Stimulated activated naive B cell treated with anti-CD40 and anti-IgM and Interleukin-4, amounts not matched to agents 10 μg/mL and 1 μg/mL and 100 μg/mL, for 72 hours (primary cell): ENCODE data around the gene PRR13.
A peak's percentile ranks its signal among the peaks of the same experiment; 100 is the strongest.
"Not testable (repeated sequence)": the region's sequence is repeated elsewhere in the genome, so short reads cannot be mapped to it uniquely, and the experiment has no call there.

ENCODE experiments used
- ATAC-seq, 2 donors: fragments of 150-1000 bp; cut with Tn5 transposase; replicated peaks; 2 replicates each; pipeline ENCODE4 v1.10.0; 2021; ENCODE audit warnings: moderate library complexity in 1 of 2
- DNase-seq: peaks from one replicate; pipeline ENCODE4 v3.0.0; 2021
- H3K27ac Mint-ChIP-seq: one replicate; pipeline ENCODE4 v1.8.0; 2022; ENCODE audit warnings: mild to moderate bottlenecking, mixed read lengths
- H3K27me3 Mint-ChIP-seq, 2 donors: one replicate each; pipeline ENCODE4 v1.8.0; 2022; ENCODE audit warnings: mixed read lengths in 2 of 2
- H3K36me3 Mint-ChIP-seq, 2 donors: one replicate each; pipeline ENCODE4 v1.8.0; 2022; ENCODE audit warnings: mixed read lengths in 2 of 2, mild to moderate bottlenecking in 1 of 2
- H3K4me1 Mint-ChIP-seq, 2 donors: one replicate each; pipeline ENCODE4 v1.8.0; 2022; ENCODE audit warnings: mixed read lengths in 2 of 2, mild to moderate bottlenecking in 1 of 2
- H3K4me3 Mint-ChIP-seq, 2 donors: one replicate each; pipeline ENCODE4 v1.8.0; 2022; ENCODE audit warnings: mild to moderate bottlenecking in 2 of 2, mixed read lengths in 2 of 2, moderate library complexity in 1 of 2
- H3K9me3 Mint-ChIP-seq, 2 donors: one replicate each; pipeline ENCODE4 v1.8.0; 2022; ENCODE audit warnings: mixed read lengths in 2 of 2, mild to moderate bottlenecking in 1 of 2

The PRR13 gene

GRCh38 chr12:53472056-53472582, 30.6 kb downstream of the PRR13 start:
- H3K27ac Mint-ChIP-seq = no peak overlapping the region
- H3K36me3 Mint-ChIP-seq = peaks cover 52 to 56% of the 10 kb centered on the region in 2 donors
- no peaks in the 10 kb centered on the region for H3K9me3 Mint-ChIP-seq
- no peaks in the 10 kb centered on the region for H3K27me3 Mint-ChIP-seq
- DNase-seq (no peak), ATAC-seq (no peak)
- peaks cover 17 to 41% of the 10 kb centered on the region in 2 donors for H3K4me1 Mint-ChIP-seq
- H3K4me3 Mint-ChIP-seq = no peak overlapping the region

DNA sequence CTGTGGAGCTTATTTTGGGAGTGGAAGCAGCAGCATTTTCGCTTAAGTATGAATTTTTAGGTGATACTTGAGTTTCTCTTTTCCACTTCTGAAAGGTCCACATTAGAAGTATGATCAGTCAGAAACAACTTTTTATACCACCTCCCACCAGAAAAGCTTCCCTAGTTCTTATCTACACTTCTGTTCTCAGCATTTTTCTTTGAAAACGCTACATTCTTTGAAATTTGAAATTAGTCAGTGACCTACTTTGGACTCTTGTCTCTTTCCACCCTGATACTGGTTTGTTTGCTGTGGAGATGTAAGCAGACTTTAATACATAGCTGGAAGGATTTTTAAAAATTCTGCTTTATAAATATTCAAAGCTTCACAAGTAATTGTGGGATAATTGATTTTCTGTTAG, 32.5 kb downstream of the PRR13 start:
- ATAC-seq (no peak), DNase-seq (no peak)
- Mint-ChIP-seq H3K36me3 (peaks cover 41 to 47% of the 10 kb centered on the region in 2 donors), H3K4me1 (peaks cover 17 to 41% of the 10 kb centered on the region in 2 donors), H3K4me3 (no peak overlapping the region), H3K27me3 (no peaks in the 10 kb centered on the region), H3K9me3 (no peaks in the 10 kb centered on the region), H3K27ac (peak overlapping the region; percentile 79)

GRCh38 chr12:53474819-53475218, 33.3 kb downstream of the PRR13 start:
- Mint-ChIP-seq H3K27ac (peak overlapping the region; percentile 79), H3K36me3 (peaks cover 48 to 53% of the 10 kb centered on the region in 2 donors), H3K9me3 (no peaks in the 10 kb centered on the region), H3K4me1 (peaks cover 17 to 41% of the 10 kb centered on the region in 2 donors), H3K4me3 (no peak overlapping the region), H3K27me3 (no peaks in the 10 kb centered on the region)
- ATAC-seq (no peak), DNase-seq (no peak)

DNA sequence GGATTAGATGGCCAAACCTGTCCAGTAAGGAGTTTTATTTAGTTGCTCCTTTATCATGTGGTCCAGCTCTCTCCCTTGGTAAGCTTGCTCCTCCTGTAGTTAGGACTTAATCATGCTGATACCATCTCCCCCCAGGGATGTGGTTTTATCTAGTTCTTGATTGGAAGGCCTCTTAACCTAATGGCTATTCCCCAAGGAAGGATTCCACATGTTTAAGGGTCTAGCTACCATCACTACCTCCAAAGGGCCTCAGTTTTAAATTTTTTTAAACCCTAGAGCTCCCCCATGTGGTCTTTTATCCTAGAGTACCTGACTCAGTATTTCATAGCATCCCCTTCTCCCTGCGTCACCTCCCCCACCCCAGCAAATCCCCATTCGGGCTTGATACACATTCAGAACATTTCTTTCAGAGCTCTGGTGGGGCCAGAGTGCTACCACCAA, 35.3 kb downstream of the PRR13 start:
- Mint-ChIP-seq H3K36me3 (peaks cover 41 to 47% of the 10 kb centered on the region in 2 donors), H3K4me1 (peaks cover 18 to 34% of the 10 kb centered on the region in 2 donors), H3K27me3 (no peaks in the 10 kb centered on the region), H3K9me3 (no peaks in the 10 kb centered on the region), H3K4me3 (no peak overlapping the region), H3K27ac (peak overlapping the region; percentile 34)
- peak; percentile 49 to 61 for ATAC-seq
- no peak for DNase-seq

- no peak overlapping the region for H3K27ac Mint-ChIP-seq
- peaks cover 46 to 47% of the 10 kb centered on the region in 2 donors for H3K36me3 Mint-ChIP-seq
- no peaks in the 10 kb centered on the region for H3K27me3 Mint-ChIP-seq
- H3K9me3 Mint-ChIP-seq = no peaks in the 10 kb centered on the region
- no peak for ATAC-seq
- no peak for DNase-seq
- H3K4me1 Mint-ChIP-seq = peaks cover 24 to 29% of the 10 kb centered on the region in 2 donors
- no peak overlapping the region for H3K4me3 Mint-ChIP-seq
Observed at GRCh38 chr12:53478865-53479264, 37.3 kb downstream of the PRR13 start.

GRCh38 chr12:53479331-53479730, 37.8 kb downstream of the PRR13 start:
- no peak overlapping the region for H3K4me3 Mint-ChIP-seq
- no peak for DNase-seq
- H3K9me3 Mint-ChIP-seq = no peaks in the 10 kb centered on the region
- ATAC-seq = no peak
- H3K4me1 Mint-ChIP-seq = peaks cover 21 to 29% of the 10 kb centered on the region in 2 donors
- peaks cover 45 to 47% of the 10 kb centered on the region in 2 donors for H3K36me3 Mint-ChIP-seq
- H3K27me3 Mint-ChIP-seq = no peaks in the 10 kb centered on the region
- H3K27ac Mint-ChIP-seq = no peak overlapping the region

DNA sequence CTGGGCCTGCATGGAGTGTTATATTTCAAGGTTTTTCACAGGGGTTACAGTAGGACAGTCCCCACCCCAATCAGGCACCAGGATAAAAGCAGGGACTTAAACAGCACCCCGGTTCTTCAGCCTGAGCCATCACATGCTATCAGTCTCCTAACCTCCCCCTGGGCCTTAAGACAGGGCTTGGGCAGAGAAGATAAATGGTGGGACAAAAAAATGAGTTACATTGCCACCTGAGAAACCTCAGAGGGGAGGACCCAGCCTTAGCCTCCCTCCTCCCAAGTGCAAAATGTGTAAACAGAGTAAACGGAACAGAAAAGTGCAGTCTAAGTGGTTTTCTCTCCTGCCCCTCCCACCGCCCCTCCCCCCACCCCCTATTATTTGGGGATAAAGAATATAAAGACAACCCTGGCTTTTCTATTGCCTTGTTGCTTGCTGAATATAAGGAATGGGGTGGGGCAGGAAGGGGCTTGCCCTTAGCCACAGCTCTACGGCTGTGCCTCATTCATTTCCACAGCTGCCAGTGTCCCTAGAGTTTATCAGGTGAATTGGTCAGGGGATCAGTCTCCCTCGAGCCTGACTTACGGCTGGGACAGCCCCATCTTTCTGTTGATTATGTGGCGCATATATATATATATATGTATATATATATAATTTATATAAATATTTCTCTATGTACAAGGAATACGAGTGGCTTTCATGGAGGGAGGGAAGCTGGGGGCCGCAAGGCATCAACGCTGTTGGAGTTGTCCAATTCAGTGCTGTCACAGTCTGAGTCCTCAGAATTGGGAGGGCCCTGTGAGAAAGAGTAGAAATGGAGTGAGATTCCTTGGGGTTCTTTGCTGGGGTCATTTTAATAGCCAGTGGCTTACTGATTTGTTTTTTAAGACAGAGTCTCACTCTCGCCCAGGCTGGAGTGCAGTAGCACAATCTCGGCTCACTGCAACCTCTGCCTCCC, 39.2 kb downstream of the PRR13 start:
- Mint-ChIP-seq H3K4me1 (peaks cover 15 to 25% of the 10 kb centered on the region in 2 donors), H3K27ac (no peak overlapping the region), H3K9me3 (no peaks in the 10 kb centered on the region), H3K27me3 (no peaks in the 10 kb centered on the region), H3K36me3 (peaks cover 46% of the 10 kb centered on the region in 2 donors), H3K4me3 (no peak overlapping the region)
- ATAC-seq (no peak), DNase-seq (no peak)

DNA sequence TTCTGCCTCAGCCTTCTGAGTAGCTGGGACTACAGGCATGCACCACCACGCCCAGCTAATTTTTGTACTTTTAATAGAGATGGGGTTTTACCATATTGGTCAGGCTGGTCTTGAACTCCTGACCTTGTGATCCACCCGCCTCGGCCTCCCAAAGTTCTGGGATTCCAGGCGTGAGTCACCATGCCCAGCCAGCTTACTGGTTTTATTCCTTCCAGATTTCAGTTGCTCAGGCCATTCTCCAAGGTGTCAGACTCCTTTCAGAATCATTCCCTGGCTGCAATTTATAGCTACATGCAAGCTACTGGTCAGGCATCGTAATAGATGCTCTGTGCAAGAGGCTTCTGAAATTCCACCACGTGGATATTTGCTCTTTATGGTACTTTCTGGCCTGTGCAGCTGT, 39.9 kb downstream of the PRR13 start:
- not testable (repeated sequence) for H3K4me3 Mint-ChIP-seq, H3K9me3 Mint-ChIP-seq, DNase-seq, H3K27me3 Mint-ChIP-seq, ATAC-seq
- H3K36me3 Mint-ChIP-seq = peaks cover 45 to 50% of the 10 kb centered on the region in 2 donors
- peak overlapping the region; percentile 86 for H3K27ac Mint-ChIP-seq
- H3K4me1 Mint-ChIP-seq = peaks cover 15 to 25% of the 10 kb centered on the region in 2 donors

- H3K36me3 Mint-ChIP-seq = peaks cover 43 to 47% of the 10 kb centered on the region in 2 donors
- peak overlapping the region; percentile 86 for H3K27ac Mint-ChIP-seq
- H3K4me1 Mint-ChIP-seq = peaks cover 12 to 25% of the 10 kb centered on the region in 2 donors
- DNase-seq = no peak
- peak; percentile 50 to 53 for ATAC-seq
- no peak overlapping the region for H3K4me3 Mint-ChIP-seq
- no peaks in the 10 kb centered on the region for H3K9me3 Mint-ChIP-seq
- H3K27me3 Mint-ChIP-seq = no peaks in the 10 kb centered on the region
Observed at GRCh38 chr12:53481939-53482586, 40.5 kb downstream of the PRR13 start.

- no peak for ATAC-seq
Observed at GRCh38 chr12:53482626-53483168, 41.2 kb downstream of the PRR13 start.

GRCh38 chr12:53483225-53483978, 41.9 kb downstream of the PRR13 start:
- Mint-ChIP-seq H3K4me3 (no peak overlapping the region), H3K9me3 (no peaks in the 10 kb centered on the region), H3K36me3 (peaks cover 47 to 54% of the 10 kb centered on the region in 2 donors), H3K27me3 (no peaks in the 10 kb centered on the region), H3K4me1 (peaks cover 12 to 25% of the 10 kb centered on the region in 2 donors), H3K27ac (peak overlapping the region; percentile 56)
- no peak for DNase-seq
- peak; percentile 33 for ATAC-seq

More at GRCh38 chr12:53482626-53483168, 41.2 kb downstream of the PRR13 start:
- Mint-ChIP-seq H3K27ac (no peak overlapping the region), H3K36me3 (peaks cover 45 to 48% of the 10 kb centered on the region in 2 donors), H3K9me3 (no peaks in the 10 kb centered on the region), H3K4me3 (peak overlapping the region in 1 of 2 donors; percentile 34), H3K4me1 (peaks cover 12 to 25% of the 10 kb centered on the region in 2 donors), H3K27me3 (no peaks in the 10 kb centered on the region)
- no peak for DNase-seq

GRCh38 chr12:53483979-53484377, 42.4 kb downstream of the PRR13 start:
- ATAC-seq = peak; percentile 41 to 44
- no peak for DNase-seq
- Mint-ChIP-seq H3K9me3 (no peaks in the 10 kb centered on the region), H3K4me1 (peaks cover 12 to 25% of the 10 kb centered on the region in 2 donors), H3K36me3 (peaks cover 47 to 51% of the 10 kb centered on the region in 2 donors), H3K27ac (peak overlapping the region; percentile 56), H3K4me3 (no peak overlapping the region), H3K27me3 (no peaks in the 10 kb centered on the region)

DNA sequence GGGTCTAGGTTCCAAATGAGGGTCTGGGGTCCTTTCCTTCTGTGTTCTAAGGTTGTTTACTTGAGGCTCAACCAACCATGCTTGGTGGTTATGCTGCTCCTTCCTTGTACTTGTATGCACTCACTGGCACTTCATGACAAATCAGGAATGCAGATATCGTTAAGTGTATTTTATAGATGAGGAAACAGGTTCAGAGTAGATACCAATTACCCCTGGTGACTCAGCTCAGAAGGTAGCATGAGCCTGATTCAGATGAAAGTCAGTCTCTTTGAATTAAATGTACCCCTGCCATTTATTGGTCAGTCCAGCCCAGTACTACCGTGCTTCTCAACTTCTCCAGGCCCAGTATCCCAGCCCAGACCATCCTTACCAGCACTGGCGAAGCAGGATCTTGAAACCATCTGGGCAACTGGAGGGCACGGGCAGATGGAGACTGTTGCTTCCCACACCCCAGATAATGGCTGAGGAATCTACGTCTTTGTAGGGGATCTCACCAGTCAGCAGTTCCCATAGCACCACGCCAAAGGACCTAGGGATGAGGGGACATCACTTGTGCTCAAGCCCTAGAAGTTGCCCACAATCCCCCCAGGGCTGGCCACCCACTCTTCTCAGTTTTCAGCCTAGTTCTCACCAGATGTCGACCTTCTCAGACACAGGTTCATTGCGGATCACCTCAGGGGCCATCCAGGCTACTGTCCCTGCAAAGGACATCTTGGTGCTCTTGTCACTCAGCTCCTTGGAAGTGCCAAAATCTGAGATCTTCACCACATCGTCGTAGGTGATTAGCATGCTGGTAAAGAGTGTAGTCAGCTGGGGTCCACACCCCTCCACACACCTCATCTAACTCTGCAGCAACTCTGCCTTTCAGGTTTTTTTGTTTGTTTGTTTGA, 43.4 kb downstream of the PRR13 start:
- no peak overlapping the region for H3K4me3 Mint-ChIP-seq
- no peak for ATAC-seq
- no peak for DNase-seq
- H3K27me3 Mint-ChIP-seq = no peaks in the 10 kb centered on the region
- H3K36me3 Mint-ChIP-seq = peaks cover 39 to 43% of the 10 kb centered on the region in 2 donors
- H3K27ac Mint-ChIP-seq = peak overlapping the region; percentile 79
- no peaks in the 10 kb centered on the region for H3K9me3 Mint-ChIP-seq
- H3K4me1 Mint-ChIP-seq = peaks cover 12 to 25% of the 10 kb centered on the region in 2 donors
